22Rv1 (cell line): Measurements from ENCODE around the gene MYH13.

ENCODE experiments used
- ZFX ChIP-seq: fragments of 450-650 bp; IDR thresholded peaks from 2 replicates; pipeline ENCODE4 v1.6.1; 2017; ENCODE audit warnings: antibody characterized with exemption, borderline replicate concordance
- TF ChIP-seq, protein P1 (sequence below): fragments of 450-650 bp; IDR thresholded peaks from 2 replicates; pipeline ENCODE4 v1.5.1; 2017; ENCODE audit warnings: mild to moderate bottlenecking

DNA sequence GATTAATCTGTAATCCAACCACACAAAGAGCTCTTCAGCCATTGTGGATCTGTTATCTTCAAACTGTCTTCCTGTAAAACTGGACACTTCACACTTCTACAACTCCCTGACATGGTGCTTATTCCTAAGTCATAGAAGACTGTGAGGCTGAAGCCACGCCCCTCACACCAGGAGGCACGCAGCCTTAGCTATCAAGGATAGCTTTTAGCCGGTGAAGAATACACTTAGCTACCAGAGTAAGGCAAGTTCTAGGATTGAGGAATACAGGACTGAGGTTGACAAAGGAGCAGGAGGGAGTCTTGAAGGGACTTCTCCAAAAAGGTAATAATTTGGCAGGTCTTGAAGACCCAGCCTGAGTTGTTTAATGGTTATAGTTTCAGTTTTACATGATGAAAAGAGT lies 94.6 kb downstream of the MYH13 start:
- TF ChIP-seq, protein P1, sequence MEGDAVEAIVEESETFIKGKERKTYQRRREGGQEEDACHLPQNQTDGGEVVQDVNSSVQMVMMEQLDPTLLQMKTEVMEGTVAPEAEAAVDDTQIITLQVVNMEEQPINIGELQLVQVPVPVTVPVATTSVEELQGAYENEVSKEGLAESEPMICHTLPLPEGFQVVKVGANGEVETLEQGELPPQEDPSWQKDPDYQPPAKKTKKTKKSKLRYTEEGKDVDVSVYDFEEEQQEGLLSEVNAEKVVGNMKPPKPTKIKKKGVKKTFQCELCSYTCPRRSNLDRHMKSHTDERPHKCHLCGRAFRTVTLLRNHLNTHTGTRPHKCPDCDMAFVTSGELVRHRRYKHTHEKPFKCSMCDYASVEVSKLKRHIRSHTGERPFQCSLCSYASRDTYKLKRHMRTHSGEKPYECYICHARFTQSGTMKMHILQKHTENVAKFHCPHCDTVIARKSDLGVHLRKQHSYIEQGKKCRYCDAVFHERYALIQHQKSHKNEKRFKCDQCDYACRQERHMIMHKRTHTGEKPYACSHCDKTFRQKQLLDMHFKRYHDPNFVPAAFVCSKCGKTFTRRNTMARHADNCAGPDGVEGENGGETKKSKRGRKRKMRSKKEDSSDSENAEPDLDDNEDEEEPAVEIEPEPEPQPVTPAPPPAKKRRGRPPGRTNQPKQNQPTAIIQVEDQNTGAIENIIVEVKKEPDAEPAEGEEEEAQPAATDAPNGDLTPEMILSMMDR: no peak
- no peak for TF ChIP-seq ZFX
